Umbilical cord (tissue), 2 donors: ENCODE data around the gene LAMB3. TPM values are rescaled to one million over a fixed set of nuclear protein-coding genes. Genes with fewer than 3 reads are reported as not detected.
A peak's percentile ranks its signal among the peaks of the same experiment; 100 is the strongest.

Experiments
- DNase-seq: peaks from one replicate; pipeline ENCODE4 v3.0.0-alpha.2; 2015; ENCODE audit warnings: low spot score
- total RNA-seq: library from RNA; depleted of rRNA; stranded (reverse); fragments of >200 nt; gene quantifications from one replicate; pipeline ENCODE4 v1.2.3, GENCODE V29; 2014; ENCODE audit warnings: low replicate concordance; ENCODE audit not compliant: insufficient read depth

The LAMB3 gene
- total RNA-seq, 1 donor from 2014 or later, result 16.1 TPM

DNA sequence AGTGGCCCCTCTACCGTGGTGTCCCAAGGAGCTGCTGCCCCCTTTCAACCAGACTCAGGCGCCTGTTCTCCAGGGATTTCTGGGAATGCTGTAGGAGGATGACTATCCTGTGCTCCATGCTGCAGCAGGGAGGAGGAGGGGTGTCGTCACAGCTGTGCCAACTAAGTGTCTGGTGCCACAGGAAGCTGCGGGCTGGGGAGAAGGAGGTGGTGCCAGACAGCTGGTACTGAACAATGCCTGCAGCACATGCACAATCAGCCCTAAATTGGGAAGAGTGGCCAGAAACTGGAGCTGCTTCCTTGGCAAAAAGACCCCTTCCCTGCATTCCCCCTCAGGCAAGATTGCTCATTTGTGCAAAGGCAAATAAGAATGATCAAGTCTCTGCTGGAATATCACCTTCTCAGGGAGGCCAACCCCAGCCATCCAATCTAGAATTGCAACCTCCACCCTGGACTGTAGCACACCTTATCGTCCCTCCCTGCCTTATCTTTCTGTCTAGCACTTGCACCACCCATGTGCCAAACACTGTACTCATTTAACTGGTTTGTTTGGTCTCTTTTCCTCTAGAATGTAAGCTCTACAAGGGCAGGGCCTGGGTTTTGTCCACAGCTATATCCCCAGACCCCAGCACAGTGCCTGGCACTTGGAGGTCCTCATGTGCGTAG lies 33.3 kb downstream of the LAMB3 start:
- DNase-seq, result no peak

DNA sequence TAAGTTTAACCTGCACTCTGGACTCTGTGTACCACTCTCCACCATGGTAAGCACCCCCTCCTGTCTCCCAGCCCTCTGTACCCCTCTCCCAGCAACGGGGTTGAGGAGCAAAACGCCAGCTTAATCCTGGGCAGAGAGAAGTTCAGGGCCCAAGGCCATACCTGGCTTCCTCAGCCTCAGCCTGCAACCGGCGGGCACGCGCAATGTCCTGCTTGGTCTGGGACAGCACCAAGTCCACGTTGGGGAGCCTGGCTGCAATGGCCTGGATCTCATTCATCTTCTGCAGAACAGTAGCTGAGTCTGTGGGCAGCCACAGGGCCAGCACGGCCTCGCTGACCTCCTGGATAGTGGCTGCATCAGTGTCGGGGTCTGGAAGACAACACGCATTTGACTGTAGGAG lies 33.9 kb downstream of the LAMB3 start:
- DNase-seq, result no peak

DNA sequence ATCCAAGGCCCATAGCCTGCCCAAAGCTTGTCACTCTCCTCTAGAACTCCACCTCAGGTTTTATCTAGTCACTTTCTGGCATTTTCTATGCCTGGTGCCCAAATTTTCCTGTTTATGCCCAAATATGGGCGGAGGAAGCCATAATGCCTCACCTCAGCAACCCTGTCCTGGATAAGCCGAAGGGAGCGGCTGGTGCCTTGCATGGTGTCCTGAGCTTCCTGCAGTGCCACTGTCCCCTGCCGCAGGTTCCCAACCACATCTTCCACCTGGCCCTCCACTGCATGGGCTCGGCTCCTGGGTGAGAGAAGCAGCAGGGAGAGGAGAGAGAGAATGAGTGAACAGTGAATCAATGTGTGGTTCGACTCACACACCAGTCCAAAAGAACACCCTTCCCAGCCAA lies 34.5 kb downstream of the LAMB3 start:
- DNase-seq, result no peak

DNA sequence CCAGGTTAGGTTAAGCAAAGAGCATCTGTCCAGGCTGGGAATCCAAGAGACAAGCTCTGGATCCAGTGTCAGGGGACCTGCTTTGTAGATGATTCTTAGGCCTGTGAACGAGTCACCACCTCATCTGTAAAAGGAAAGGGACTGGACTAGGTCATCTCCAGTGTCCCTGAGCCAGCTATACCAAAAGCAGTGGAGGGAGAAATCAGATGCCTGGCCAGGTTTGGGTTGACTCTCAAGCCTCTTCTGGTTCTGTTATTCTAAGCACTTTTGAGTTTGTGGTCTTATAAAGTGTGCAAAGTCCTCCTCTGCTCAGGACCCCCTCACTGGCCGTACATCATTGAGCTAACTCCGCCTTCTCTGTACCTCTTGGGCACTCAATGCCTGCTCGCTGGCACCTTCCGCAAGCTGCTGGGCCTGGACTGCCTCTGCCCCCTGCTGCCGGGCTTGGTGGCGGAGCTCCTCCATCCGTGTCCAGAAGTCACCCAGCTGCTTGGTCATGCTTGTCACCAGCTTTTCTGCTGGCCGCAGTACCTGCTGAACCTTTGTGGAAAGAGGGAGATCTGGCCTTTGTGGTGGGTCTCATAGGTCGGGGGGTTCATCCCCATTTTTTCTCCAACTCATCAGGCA lies 35.1 kb downstream of the LAMB3 start:
- DNase-seq, result no peak

DNA sequence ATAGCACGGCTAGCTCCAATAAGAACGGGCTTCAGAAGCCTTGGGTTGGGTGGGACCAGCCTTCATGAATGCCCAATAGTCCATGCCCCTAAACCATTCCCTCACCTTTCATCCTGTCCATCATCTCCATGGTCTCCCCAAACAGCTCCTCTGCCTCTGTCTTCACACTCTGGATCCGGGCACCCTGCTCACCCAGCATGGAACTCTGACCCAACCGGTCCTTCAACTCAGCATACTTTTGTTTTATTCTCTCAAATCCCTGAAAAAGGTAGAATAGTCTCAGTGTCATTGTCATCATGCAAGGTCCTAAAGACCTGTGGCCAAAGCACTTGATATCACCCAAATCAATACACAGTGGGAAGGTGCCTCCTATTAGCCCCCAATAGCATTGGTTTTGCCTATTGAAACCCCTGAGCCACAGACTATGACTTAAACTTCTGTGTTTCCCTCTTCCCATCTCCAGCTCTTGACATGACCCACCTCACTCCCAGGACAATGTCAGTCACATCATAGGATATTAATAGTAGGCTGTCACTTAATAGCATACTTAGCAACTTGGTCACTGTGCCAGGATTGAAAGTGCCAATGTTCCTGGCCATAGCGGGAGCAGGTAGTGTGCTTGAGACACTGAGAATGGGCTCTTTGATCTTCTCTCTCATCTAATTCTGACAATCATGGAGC lies 35.7 kb downstream of the LAMB3 start:
- DNase-seq, result no peak

DNA sequence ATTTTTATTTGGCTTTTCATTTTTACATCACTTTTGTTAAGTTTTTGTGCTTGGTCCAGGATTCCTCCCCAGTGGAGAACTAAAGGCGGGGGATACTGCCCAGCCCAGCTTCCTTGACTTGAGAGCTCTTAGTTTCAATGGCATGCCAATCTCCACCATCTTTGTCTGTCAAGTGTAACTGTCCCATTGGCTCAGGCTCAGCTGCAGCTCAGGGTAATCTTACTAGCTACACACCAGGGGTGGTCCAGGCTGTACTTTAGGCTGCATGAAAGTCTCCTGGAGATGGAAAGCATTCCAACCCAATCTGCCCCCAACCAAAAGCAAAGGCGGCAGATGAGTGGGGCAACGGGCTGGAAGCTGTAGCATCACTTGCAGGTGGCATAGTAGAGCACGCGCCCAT lies 37.3 kb downstream of the LAMB3 start:
- DNase-seq, result no peak

DNA sequence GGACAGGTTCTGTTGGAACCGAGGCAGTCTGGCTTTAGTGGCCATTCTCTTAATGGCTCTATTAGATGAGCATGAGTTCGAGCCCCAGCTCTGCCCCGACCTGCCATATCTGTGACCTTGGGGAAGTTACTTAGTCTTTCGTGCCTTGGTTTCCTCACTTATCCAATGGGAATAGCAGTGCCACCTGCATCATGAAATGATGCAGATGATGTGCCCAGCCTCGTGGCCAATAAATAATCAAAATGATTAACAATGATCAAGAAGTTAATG lies 38.1 kb downstream of the LAMB3 start:
- DNase-seq, result no peak

DNA sequence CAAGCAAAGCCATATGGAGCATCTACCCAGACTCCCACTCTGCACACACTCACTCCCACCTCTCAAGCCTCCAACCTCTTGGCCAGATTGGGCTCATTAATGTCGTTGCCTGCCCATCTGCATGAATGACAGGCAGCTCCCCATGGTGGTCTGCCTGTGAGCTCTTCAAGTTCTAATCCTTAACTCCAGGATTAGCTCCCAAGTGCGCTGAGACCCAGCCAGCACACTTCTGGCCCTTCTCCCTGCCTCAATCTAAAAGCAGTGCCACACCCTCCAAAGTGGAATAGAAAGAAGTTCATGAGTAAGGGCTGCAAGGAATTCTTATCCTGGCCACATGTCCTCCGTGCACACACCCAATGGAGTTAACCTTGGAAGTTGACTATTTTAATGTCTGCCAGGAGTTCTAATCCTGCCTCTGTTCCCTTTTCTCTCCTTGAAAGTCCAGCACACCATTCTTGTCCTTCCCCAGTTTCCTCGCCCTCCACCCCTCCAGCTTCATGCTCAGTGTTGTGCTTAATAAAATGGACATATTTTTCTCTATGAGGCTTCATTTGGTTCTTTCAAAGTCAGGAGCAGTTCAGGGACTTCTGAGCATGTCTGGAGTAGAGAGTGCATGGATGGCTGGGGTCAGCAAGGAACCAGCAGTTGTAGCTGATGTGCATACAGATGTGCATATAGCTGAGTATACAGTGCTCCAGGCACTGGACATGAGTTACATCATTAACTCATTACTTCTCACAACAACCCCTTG lies 38.6 kb downstream of the LAMB3 start:
- DNase-seq, result peak; percentile 5

DNA sequence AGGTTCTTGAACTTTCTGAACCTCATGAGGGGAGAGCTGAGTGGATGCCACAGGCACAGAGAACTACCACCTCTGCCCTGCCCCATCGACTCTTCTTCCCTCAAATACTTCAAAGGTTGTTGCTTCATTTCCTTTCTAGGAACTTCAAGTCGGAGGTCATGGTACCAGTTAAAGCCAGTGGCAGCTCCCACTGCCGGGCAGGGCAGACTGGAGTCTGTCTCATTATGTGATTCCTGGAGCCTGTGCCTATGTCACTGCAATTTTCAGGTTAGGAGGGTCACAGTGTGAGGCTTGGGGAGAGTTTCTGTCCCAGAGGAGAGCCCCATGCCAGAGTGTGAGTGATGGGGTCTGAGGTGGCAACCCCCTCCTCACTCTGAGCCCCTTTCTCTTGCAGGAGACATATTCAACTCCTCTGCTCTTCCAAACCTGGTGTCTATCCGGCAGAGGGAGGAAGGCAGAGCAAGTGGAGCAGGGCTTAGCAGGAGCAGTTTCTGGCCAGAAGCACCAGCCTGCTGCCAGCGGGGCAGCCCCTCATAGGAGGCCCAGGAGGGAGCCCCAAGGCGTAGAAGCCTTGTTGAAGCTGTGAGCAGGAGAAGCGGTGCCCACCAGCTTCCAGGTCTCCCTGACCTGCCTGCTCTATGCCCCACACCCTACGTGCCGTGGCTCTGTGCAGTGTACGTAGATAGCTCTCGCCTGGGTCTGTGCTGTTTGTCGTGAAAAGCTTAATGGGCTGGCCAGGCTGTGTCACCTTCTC lies 39.4 kb downstream of the LAMB3 start:
- DNase-seq, result no peak

DNA sequence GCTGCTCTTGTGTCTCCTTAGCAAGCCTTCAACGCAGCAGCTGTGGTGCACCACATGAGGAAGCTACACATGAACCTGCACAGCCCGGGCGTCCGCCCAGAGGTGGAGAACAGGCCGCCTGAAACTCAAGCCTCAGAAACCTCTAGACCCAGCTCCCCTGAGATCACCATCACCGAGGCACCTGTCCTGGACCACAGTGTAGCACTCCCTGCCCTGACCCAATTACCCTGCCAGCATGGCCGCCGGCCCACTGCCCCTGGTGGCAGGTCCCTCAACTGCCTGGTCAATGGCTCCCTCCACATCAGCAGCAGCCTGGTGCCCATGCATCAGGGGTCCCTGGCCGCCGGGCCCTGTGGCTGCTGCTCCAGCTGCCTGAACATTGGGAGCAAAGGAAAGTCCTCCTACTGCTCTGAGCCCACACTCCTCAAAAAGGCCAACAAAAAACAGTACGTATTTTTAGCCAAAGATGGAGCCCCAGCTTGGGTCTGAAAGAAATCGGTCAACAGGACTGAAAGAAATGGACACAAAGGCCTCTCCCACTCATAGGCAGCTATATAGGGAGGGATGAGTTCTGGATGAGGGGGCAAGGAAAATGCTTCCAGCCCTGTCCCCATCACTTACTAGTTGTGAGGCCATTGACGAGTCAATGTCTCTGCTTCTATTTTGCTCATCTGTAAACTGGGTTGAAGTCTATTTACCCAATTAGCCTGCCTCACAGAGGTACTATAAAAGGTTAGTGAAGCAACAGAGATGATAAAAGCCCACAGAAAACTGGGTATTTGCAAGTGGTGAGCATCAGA lies 40.3 kb downstream of the LAMB3 start:
- no peak for DNase-seq

DNA sequence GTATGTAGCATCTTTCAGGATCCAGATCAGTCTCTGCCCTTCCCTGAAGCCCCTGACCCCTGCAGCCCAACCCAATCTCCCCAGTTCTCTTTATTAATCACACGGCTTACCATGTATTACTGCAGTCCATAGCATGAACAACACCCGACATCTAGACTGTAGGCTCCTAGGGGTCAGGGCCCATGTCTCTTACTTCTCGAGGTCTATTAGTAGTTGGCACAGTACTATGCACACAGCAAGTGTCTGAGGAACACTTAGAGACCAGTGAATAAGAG lies 41.7 kb downstream of the LAMB3 start:
- no peak for DNase-seq

DNA sequence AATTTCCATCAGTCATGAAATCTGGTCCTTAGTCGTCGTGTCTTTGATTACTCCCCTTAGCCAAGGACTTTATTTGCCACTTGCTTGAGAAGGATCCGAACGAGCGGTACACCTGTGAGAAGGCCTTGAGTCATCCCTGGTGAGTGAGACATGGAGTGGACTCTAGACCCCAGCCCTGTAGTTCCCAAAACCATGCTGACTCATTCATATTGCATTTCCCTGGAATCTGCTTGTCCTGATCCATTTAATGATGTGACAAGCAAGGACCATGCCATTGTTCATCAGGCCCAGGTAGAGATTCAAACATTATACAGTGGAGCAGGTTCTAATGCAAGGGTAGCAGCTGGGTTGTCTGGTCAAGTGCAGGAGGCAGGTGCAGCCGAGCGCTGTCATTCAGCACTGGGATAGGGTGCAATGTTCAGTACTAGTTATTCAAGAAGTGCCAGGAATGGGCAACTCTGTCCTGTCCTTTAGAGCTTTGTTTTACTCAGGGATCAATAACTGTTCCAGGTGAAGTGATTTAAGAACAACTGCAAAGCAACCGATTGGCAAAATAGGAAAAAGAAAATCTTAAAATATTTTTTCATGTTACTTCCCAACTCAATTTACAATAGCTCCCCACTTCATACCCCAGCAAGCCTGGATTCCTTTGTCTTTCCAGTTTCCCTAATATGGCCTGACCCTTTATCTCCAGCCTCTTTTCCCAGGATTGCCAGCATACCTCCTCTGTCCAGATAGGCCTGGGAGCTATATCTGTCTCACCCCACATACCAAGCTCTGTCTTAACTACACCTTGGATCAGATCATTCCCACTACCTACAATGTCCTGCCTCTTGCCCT lies 42.2 kb downstream of the LAMB3 start:
- DNase-seq, result no peak

DNA sequence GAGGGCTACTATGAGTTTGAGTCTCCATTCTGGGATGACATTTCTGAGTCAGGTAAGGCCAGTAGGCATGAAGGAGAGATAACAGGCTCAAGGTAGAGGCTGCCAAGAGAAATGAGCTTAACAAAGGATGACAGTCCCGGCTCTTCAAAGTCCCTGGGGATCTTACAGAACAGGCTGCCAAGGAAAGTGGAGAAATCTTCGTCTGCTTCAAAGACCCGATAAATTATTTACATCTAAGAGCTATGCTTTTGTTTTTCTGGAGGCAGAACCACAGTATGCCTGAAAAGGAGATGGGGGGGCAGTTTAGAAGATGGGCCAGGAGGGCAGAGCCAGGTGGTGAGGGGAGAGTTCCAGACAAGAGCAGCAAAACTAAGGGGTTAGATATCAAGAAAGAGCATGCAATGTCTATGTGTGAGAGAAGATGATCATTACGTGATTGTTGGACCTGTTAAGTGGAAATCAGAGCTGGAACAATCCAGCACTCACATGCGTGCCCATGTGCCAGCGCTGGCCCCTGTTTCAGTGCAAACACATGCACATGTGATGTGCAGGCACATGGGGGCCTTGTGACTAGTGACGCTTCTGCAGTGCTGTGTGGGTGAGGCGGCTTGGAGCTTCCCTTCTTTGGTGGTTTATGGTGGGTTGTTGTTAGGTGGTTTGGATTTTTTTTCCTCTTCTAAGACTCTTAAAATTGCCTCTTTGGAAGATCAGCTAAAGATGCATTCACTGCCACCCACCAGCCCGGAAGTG lies 43.0 kb downstream of the LAMB3 start:
- DNase-seq, result no peak

DNA sequence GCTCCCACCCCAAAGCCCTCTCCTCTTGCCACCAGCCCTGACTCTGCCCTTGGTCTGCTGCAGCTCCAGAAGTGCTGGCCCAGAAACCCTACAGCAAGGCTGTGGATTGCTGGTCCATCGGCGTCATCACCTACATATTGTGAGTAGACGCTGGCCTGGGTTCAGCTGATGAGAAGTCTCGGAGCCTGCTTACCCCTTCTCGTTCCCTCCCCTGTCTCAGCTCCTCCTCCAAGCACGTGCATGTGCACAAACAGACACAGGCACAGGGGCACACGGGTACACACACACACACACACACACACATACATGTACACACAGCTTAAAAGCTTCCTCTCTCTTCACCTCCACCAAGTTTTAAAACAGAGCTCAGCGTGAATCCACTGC lies 44.4 kb downstream of the LAMB3 start:
- DNase-seq, result no peak

DNA sequence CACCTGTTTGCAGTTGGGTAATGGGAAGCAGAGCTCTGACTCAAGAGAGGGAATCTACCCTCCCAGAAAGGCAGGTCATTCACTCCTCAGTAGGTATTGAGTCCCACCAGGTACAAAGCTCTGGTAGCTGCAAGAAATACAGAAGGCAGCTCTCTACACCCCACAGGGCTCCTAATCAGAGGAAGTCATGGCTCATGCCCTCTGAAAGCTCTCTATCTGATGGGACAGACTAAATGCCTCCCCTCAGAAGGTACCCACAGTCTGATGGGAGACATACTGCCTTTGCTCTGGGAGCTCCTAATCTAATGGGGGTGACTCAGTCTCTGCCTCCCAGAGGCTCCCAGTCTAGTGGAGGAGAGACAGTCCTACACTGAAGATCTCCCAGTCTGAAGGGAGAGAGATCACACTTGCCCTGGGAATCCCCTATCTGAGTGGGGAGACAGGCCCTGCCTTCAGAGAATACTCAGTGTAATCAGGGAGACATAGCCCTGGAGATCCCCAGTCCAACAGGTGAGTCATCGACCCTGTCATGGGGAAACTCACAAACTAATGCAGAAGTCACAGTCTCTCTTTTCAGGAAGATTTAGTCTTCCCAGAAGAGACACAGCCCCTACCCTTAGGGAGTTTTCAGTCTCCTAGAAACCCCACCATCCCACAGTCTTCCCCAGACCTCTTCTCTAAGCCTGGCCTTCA lies 45.0 kb downstream of the LAMB3 start:
- no peak for DNase-seq

DNA sequence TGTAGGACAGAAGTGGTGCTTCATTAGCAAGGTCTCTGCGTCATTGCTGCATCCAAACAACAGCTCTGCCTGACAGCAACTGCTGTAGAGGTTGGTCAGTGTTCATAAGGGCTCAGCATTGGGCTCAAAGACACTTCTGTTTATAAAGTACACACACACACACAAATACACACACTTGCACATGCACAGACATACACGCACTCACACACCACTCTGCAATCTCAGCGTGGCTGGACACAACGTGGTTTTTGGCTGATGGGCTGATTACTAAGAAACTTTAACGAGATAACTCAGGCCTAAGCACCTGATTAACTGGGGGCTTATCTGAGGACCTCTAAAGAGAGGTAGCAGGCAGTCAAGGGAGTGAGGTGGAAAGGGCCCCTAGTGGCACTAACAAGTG lies 48.3 kb downstream of the LAMB3 start:
- DNase-seq, result no peak

DNA sequence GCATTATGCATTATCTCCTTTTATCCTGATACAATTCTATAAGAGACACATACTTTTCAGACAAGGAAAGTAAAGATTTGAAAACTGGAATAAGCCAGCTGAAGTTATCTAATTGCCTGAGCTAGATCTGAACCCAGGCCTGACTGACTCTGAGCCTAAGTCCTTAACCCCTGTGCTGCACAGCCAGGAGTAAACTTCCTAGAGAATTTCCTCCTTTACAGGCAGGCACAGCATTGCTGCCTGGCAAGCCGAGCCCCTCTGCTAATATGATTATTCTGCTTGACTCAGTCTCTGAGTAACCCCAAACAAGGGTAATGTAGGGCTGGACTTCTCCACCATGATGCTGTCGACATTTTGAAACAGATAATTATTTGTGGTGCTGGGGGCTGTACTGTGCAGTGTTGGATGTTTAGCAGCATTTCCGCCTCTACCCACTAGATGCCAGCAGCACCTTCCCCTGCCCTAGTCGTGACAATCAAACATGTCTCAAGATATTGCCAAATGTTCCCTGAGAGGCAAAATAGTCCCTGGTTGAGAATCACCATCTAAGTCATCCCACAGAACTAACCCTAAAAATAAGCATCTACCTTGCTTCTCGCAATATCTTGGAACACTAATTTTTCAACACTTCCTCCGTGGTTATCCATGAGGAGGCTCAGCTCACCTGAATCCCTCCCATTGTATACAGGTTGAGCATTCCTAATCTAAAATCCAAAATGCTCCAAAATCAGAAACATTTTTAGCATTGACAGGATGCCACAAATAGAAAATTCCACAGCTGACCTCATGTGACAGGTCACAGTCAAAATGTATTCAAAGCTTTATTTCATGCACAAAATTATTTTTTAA lies 50.2 kb downstream of the LAMB3 start:
- DNase-seq, result peak; percentile 36

DNA sequence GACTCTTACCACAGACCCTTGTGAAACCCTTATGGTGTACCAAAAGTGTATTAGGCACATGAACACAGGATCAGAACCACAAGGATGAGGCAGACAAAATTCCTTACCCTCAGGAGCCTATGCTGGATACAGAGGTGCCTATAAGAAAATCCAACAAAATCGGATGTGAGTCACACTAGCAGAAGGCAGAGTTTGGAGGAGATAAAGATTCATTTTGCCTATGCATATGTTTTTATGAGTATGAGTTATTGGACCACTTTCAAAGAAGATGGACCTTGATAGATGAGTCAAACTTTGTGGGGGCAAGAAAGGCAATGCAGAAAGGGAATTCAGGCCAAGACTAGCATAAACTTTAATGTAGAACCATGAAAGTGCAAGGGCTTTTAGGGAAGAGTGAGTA lies 51.7 kb downstream of the LAMB3 start:
- no peak for DNase-seq
